Activated T-helper 1 cell treated with Interleukin-2 at 50 U/mL for 16 hours (primary cell): ENCODE data around the gene ATRIP.
"Not testable (repeated sequence)": the region's sequence is repeated elsewhere in the genome, so short reads cannot be mapped to it uniquely, and the experiment has no call there.

Source experiments
- DNase-seq: peaks from one replicate; pipeline ENCODE4 v3.0.0-alpha.2; 2020; ENCODE audit warnings: low read depth

Gene ATRIP

GRCh38 chr3:48469046-48469915 lies 22.7 kb downstream of the ATRIP start:
- no peak for DNase-seq

GRCh38 chr3:48470286-48470685 lies 23.7 kb downstream of the ATRIP start:
- no peak for DNase-seq

GRCh38 chr3:48472673-48472922 lies 26.1 kb downstream of the ATRIP start:
- DNase-seq: no peak

GRCh38 chr3:48472923-48473616 lies 26.5 kb downstream of the ATRIP start:
- DNase-seq: peak; percentile 89

- DNase-seq: no peak
Measured at GRCh38 chr3:48473617-48473952, 27.0 kb downstream of the ATRIP start.

GRCh38 chr3:48474031-48474430 lies 27.5 kb downstream of the ATRIP start:
- not testable (repeated sequence) for DNase-seq

- DNase-seq: no peak
Measured at GRCh38 chr3:48474619-48475018, 28.1 kb downstream of the ATRIP start.

- DNase-seq: no peak
Measured at GRCh38 chr3:48475188-48475587, 28.7 kb downstream of the ATRIP start.

- no peak for DNase-seq
Measured at GRCh38 chr3:48476426-48477053, 30.0 kb downstream of the ATRIP start.

GRCh38 chr3:48477959-48478520 lies 31.5 kb downstream of the ATRIP start:
- no peak for DNase-seq

GRCh38 chr3:48478626-48479555 lies 32.4 kb downstream of the ATRIP start:
- DNase-seq: peak; percentile 38

- not testable (repeated sequence) for DNase-seq
Measured at GRCh38 chr3:48480891-48481290, 34.4 kb downstream of the ATRIP start.

GRCh38 chr3:48482822-48483221 lies 36.3 kb downstream of the ATRIP start:
- not testable (repeated sequence) for DNase-seq

- DNase-seq: no peak
Measured at GRCh38 chr3:48486952-48487351, 40.4 kb downstream of the ATRIP start.

GRCh38 chr3:48492461-48493202 lies 46.1 kb downstream of the ATRIP start:
- DNase-seq: no peak

- no peak for DNase-seq
Measured at GRCh38 chr3:48493203-48493501, 46.6 kb downstream of the ATRIP start.

GRCh38 chr3:48500656-48501055 lies 54.1 kb downstream of the ATRIP start:
- no peak for DNase-seq

- DNase-seq: no peak
Measured at GRCh38 chr3:48501196-48501595, 54.7 kb downstream of the ATRIP start.

GRCh38 chr3:48502121-48502520 lies 55.6 kb downstream of the ATRIP start:
- DNase-seq: no peak

GRCh38 chr3:48502728-48503168 lies 56.2 kb downstream of the ATRIP start:
- no peak for DNase-seq

- no peak for DNase-seq
Measured at GRCh38 chr3:48503401-48504050, 57.0 kb downstream of the ATRIP start.
